ENCODE data around the gene TMEM255A.

TMEM255A gene

DNA sequence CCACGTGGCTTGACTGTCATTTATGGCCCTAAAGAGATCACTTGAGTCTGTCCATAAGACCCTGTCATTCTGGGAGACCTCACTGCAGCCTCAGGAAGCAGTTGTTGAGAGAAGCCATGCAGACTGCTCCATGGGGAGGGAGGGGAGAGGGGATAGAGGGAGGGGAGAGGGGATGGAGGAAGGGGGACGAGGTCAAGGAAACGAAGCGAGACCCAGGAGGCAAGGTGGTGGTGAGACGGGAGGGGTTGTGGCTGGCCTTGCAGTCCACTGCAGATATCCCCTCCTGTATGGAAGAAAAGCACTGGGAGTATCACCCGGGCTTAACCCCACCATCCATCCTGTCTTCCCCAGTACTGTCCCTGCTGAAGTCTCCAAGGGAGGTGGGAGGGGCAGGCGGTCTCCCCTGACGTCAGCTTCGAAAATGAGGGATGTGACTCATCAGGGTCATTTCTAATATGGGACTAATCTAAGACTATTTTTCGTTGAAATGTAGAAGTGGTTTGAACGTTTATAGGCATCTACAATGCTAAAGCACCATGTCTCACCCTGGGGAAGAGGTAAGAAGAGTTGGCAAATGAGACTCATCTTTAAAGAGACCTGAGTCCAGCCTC lies 5.6 kb downstream of the TMEM255A start:
- Histone ChIP-seq H3K9me3 (ENCODE audit: control insufficient read depth, low read depth, low read length) (peaks cover 5% of the 10 kb centered on the region), H3K4me1 (ENCODE audit: control insufficient read depth, low read depth, low read length) (peaks cover 3% of the 10 kb centered on the region), H3K27me3 (ENCODE audit: control insufficient read depth, insufficient read depth, low read length) (peaks cover 48% of the 10 kb centered on the region), H3K27ac (ENCODE audit: low read length) (no peak overlapping the region), H3K36me3 (ENCODE audit: control insufficient read depth, low read depth, low read length) (no peaks in the 10 kb centered on the region), H3K4me3 (ENCODE audit: low read length) (peak overlapping the region; percentile 12), H3K9ac (ENCODE audit: low read length) (no peak overlapping the region)

DNA sequence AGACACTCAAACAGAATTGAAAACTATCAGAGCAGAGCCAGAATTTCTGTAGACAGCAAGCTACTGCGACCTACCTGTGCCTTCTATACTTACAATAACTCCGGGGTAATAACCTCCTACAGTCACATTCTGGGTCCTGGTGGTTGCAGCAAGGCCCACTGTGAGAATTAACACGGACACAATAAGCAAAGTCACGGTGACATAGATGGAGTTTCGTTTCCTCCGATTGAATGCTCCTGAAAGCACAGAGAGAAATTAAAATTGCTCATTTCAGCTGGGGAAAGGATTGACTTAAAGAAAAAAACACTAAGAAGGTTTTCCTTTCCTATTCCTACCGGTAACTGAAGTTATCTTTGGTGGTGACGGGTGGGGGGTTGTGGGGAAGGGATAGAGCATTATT lies 7.0 kb downstream of the TMEM255A start:
- H3K27me3 ChIP-seq (ENCODE audit: control insufficient read depth, insufficient read depth, low read length) = peaks cover 38% of the 10 kb centered on the region
- H3K4me3 ChIP-seq (ENCODE audit: low read length) = no peak overlapping the region
- no peak overlapping the region for H3K27ac ChIP-seq (ENCODE audit: low read length)
- peaks cover 8% of the 10 kb centered on the region for H3K9me3 ChIP-seq (ENCODE audit: control insufficient read depth, low read depth, low read length)
- peaks cover 3% of the 10 kb centered on the region for H3K4me1 ChIP-seq (ENCODE audit: control insufficient read depth, low read depth, low read length)
- no peak overlapping the region for H3K9ac ChIP-seq (ENCODE audit: low read length)
- H3K36me3 ChIP-seq (ENCODE audit: control insufficient read depth, low read depth, low read length) = no peaks in the 10 kb centered on the region

DNA sequence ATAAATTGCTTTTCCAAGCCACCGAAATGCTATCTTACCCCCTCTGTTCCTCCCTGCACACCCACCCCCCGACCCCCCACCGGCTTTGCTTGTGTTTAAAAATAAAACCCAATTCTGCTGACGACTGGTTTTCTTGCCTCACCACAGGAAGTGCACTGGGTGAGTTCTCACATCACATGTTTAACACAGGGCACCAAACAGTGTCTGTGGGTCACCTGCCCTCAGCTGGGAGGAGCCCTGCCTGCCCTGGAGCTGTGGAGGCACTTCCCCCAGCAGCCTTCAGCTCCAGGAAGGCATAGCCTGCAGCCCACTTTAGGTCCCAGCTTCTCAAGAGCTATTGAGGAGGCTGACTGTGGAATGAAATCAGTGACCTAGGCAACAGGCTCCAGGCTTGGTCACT lies 8.8 kb downstream of the TMEM255A start:
- H3K27me3 ChIP-seq (ENCODE audit: control insufficient read depth, insufficient read depth, low read length) = peaks cover 20% of the 10 kb centered on the region
- no peak overlapping the region for H3K9ac ChIP-seq (ENCODE audit: low read length)
- H3K27ac ChIP-seq (ENCODE audit: low read length) = no peak overlapping the region
- no peak overlapping the region for H3K4me3 ChIP-seq (ENCODE audit: low read length)
- no peaks in the 10 kb centered on the region for H3K36me3 ChIP-seq (ENCODE audit: control insufficient read depth, low read depth, low read length)
- no peaks in the 10 kb centered on the region for H3K4me1 ChIP-seq (ENCODE audit: control insufficient read depth, low read depth, low read length)
- peaks cover 8% of the 10 kb centered on the region for H3K9me3 ChIP-seq (ENCODE audit: control insufficient read depth, low read depth, low read length)

DNA sequence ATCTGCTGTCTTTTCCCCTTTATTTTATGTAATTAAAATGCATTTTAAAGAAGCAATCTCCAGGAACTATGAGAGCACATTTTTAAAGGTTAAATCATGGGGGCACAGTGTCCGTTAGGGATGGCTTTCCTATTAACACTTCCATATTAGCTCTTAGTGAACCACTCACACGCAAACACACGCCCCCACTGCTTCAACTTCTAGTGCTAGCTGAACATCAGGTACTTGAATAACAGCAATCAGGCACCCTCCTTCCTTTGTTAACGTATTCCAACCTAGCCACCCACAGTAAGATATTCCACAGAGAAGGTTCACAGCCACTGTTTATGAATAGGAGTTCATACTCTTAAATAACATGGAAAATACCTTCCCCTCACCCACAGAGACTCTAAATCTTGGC lies 9.3 kb downstream of the TMEM255A start:
- Histone ChIP-seq H3K27me3 (ENCODE audit: control insufficient read depth, insufficient read depth, low read length) (peaks cover 16% of the 10 kb centered on the region), H3K4me1 (ENCODE audit: control insufficient read depth, low read depth, low read length) (no peaks in the 10 kb centered on the region), H3K9me3 (ENCODE audit: control insufficient read depth, low read depth, low read length) (peaks cover 8% of the 10 kb centered on the region), H3K36me3 (ENCODE audit: control insufficient read depth, low read depth, low read length) (no peaks in the 10 kb centered on the region), H3K27ac (ENCODE audit: low read length) (no peak overlapping the region), H3K9ac (ENCODE audit: low read length) (no peak overlapping the region), H3K4me3 (ENCODE audit: low read length) (no peak overlapping the region)

DNA sequence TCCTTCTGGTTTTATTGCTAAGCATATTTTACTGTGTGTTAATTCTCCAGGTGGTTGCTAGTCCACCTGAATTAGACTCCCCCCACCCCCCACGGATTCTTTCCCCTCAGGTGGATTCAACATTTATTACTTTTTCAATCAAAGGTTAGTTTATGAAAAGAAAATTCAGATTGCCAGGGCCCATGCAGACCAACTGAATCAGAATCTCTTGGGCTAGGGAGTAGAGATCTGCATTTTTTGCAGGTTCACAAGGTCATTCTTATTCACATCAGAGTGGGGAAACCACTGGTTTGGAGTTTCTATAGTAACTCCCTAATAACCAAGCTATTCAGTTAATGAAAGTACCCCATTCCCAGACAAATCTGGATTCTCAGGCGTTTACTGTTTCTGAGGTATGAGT lies 9.8 kb downstream of the TMEM255A start:
- Histone ChIP-seq H3K9ac (ENCODE audit: low read length) (no peak overlapping the region), H3K27me3 (ENCODE audit: control insufficient read depth, insufficient read depth, low read length) (peaks cover 11% of the 10 kb centered on the region), H3K36me3 (ENCODE audit: control insufficient read depth, low read depth, low read length) (no peaks in the 10 kb centered on the region), H3K4me1 (ENCODE audit: control insufficient read depth, low read depth, low read length) (no peaks in the 10 kb centered on the region), H3K4me3 (ENCODE audit: low read length) (no peak overlapping the region), H3K27ac (ENCODE audit: low read length) (no peak overlapping the region), H3K9me3 (ENCODE audit: control insufficient read depth, low read depth, low read length) (peaks cover 8% of the 10 kb centered on the region)

DNA sequence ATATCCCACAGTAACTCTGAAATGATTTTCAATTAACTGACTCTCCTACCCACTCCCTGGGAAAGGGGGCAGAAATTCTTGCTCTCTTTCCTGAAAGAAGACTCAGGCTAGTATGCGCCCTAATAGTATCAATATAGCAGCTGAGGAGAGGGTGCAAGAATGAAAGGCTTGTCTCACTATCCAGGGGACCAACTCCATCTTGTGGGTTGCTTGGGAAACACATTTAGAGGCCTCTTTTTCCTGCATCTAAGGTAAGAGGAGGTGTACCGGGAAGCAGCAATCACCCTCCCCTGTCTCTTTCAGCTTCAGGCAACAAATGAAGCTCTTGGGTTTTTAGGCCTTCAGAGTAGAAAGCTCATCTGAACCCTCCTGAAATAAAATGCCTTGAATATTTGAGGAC lies 11.3 kb downstream of the TMEM255A start:
- Histone ChIP-seq H3K4me3 (ENCODE audit: low read length) (no peak overlapping the region), H3K9me3 (ENCODE audit: control insufficient read depth, low read depth, low read length) (peaks cover 8% of the 10 kb centered on the region), H3K4me1 (ENCODE audit: control insufficient read depth, low read depth, low read length) (no peaks in the 10 kb centered on the region), H3K27ac (ENCODE audit: low read length) (no peak overlapping the region), H3K27me3 (ENCODE audit: control insufficient read depth, insufficient read depth, low read length) (no peaks in the 10 kb centered on the region), H3K9ac (ENCODE audit: low read length) (no peak overlapping the region), H3K36me3 (ENCODE audit: control insufficient read depth, low read depth, low read length) (no peaks in the 10 kb centered on the region)

DNA sequence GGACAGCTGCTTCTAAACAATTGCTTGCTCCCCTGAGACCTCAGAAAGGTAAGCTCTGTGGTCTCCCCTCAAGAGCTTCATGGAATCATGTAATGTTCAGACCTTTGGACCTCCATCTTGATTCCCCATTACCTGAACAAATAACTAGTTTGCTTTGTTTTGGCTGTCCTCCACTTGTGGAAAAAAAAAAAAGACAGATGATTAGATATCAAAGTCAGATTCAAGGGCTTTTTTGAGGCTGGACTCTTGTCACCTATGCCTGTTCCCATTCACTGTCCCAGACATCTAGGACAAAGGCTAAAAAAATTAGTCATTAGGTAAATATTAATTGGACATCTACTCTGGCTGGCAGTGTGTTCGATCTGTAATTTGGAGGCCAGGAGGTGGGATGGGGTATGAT lies 13.3 kb downstream of the TMEM255A start:
- H3K36me3 ChIP-seq (ENCODE audit: control insufficient read depth, low read depth, low read length) = no peaks in the 10 kb centered on the region
- no peak overlapping the region for H3K4me3 ChIP-seq (ENCODE audit: low read length)
- no peak overlapping the region for H3K9ac ChIP-seq (ENCODE audit: low read length)
- peaks cover 15% of the 10 kb centered on the region for H3K9me3 ChIP-seq (ENCODE audit: control insufficient read depth, low read depth, low read length)
- no peaks in the 10 kb centered on the region for H3K27me3 ChIP-seq (ENCODE audit: control insufficient read depth, insufficient read depth, low read length)
- H3K27ac ChIP-seq (ENCODE audit: low read length) = no peak overlapping the region
- no peaks in the 10 kb centered on the region for H3K4me1 ChIP-seq (ENCODE audit: control insufficient read depth, low read depth, low read length)

DNA sequence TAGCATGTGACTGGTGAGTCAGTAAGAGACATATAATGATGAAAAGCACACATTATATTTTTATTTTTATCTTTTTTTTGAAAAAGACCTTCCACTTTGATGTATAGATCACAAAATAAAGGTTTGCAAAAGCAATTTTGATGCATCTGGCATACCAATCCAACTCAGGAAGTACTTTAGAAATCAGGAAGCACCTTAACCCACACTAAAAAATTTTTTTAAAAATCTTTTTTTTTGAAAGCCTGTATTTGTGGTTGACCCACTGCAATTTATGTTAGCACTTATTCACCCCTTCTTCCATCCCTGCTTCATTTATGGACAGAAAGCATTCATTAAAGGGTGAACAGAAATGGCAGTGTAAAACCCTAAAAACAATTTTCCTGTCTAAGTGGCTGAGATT lies 16.6 kb downstream of the TMEM255A start:
- Histone ChIP-seq H3K9me3 (ENCODE audit: control insufficient read depth, low read depth, low read length) (peaks cover 11% of the 10 kb centered on the region), H3K9ac (ENCODE audit: low read length) (no peak overlapping the region), H3K4me1 (ENCODE audit: control insufficient read depth, low read depth, low read length) (no peaks in the 10 kb centered on the region), H3K36me3 (ENCODE audit: control insufficient read depth, low read depth, low read length) (no peaks in the 10 kb centered on the region), H3K27me3 (ENCODE audit: control insufficient read depth, insufficient read depth, low read length) (no peaks in the 10 kb centered on the region), H3K27ac (ENCODE audit: low read length) (no peak overlapping the region), H3K4me3 (ENCODE audit: low read length) (no peak overlapping the region)

DNA sequence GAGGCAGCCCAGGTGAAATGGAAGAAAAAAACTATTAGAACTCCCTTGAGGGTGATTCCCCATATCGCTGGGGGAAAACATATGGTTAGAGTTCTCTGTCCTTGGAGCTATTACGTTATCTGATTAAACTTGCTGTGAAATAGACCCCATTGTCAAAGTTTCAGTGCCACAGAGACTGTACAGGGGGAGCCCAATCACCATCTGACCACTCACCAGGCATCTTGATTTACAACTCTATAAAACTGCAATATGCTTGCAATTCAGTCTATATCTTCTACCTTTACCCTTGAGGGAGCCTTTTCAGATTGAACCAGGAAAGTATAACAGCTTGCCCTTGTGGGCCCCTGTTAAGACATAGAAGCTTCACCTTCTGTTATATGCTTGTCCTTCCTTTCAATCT lies 18.2 kb downstream of the TMEM255A start:
- Histone ChIP-seq H3K4me3 (ENCODE audit: low read length) (no peak overlapping the region), H3K36me3 (ENCODE audit: control insufficient read depth, low read depth, low read length) (no peaks in the 10 kb centered on the region), H3K27ac (ENCODE audit: low read length) (no peak overlapping the region), H3K9me3 (ENCODE audit: control insufficient read depth, low read depth, low read length) (peaks cover 19% of the 10 kb centered on the region), H3K4me1 (ENCODE audit: control insufficient read depth, low read depth, low read length) (no peaks in the 10 kb centered on the region), H3K27me3 (ENCODE audit: control insufficient read depth, insufficient read depth, low read length) (no peaks in the 10 kb centered on the region), H3K9ac (ENCODE audit: low read length) (no peak overlapping the region)

DNA sequence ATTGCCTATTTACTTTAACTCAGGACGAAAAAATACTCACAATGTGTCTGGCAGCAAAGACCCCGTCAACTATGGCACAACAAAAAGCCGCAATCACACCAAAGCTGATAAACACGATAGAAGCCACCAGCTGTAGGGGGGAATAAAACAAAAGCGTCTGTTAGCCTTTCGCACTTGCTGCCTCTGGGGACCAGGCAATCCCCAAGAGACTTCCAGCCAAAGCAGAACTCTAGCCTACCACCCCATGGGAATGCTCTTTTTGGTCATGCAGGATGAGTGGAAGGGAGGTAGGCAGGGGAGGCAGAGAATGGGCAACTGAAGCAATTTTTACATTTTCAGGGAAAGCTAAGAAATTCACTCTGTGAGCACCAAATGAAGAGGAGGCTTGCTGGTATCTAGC lies 20.1 kb downstream of the TMEM255A start:
- H3K27ac ChIP-seq (ENCODE audit: low read length) = no peak overlapping the region
- H3K9ac ChIP-seq (ENCODE audit: low read length) = no peak overlapping the region
- H3K9me3 ChIP-seq (ENCODE audit: control insufficient read depth, low read depth, low read length) = peaks cover 27% of the 10 kb centered on the region
- H3K4me3 ChIP-seq (ENCODE audit: low read length) = no peak overlapping the region
- no peaks in the 10 kb centered on the region for H3K4me1 ChIP-seq (ENCODE audit: control insufficient read depth, low read depth, low read length)
- no peaks in the 10 kb centered on the region for H3K36me3 ChIP-seq (ENCODE audit: control insufficient read depth, low read depth, low read length)
- no peaks in the 10 kb centered on the region for H3K27me3 ChIP-seq (ENCODE audit: control insufficient read depth, insufficient read depth, low read length)

DNA sequence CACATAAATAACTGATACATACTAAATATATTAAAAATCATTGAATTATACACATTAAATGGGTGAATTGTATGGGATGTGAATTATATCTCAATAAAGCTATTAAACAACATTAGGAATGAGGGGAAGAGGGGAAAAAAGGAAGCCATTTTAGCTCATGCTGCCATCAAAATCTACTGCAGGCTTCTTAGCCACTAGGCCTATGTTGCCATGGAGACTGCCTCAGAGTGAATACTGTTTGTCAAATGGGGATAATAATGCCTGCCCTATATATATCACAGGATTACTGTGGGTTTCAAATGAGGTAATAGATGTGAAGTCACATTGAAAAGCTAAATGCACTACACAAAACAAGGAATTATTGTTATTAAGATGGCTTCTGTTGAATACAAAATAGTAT lies 21.2 kb downstream of the TMEM255A start:
- no peaks in the 10 kb centered on the region for H3K4me1 ChIP-seq (ENCODE audit: control insufficient read depth, low read depth, low read length)

DNA sequence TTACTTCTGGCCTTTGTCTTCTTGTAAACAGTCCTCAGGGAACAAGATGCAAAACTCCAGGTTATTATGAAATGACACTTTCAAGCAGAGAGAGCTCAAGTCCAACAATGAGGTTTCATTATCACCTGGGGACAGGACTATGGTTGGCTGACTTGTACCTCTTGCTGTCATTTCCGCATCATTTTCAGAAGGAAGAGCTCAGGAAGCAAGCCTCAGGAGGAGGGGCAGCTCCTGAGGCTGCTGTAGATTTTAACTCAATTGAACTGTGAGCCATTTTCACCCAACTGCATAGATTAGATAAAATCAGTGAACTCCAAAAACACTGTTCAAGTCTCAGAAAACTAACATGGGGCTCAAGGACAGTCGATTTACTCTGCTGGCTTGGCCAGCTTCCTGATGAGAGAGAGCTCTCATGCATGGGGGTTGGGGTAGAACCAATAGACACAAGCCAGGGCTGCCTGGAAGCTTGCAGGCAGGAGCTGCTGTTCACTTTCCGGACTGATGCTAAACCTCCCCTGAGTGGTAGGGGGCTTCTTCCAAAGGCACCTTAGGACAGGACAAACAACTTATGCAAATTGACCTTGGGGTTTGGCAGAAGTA lies 23.6 kb downstream of the TMEM255A start:
- Histone ChIP-seq H3K36me3 (ENCODE audit: control insufficient read depth, low read depth, low read length) (no peaks in the 10 kb centered on the region), H3K27me3 (ENCODE audit: control insufficient read depth, insufficient read depth, low read length) (no peaks in the 10 kb centered on the region), H3K4me1 (ENCODE audit: control insufficient read depth, low read depth, low read length) (no peaks in the 10 kb centered on the region), H3K4me3 (ENCODE audit: low read length) (no peak overlapping the region), H3K27ac (ENCODE audit: low read length) (no peak overlapping the region), H3K9me3 (ENCODE audit: control insufficient read depth, low read depth, low read length) (peaks cover 26% of the 10 kb centered on the region), H3K9ac (ENCODE audit: low read length) (no peak overlapping the region)

More for the DNA sequence above, 21.2 kb downstream of the TMEM255A start:
- Histone ChIP-seq H3K36me3 (ENCODE audit: control insufficient read depth, low read depth, low read length) (no peaks in the 10 kb centered on the region), H3K27me3 (ENCODE audit: control insufficient read depth, insufficient read depth, low read length) (no peaks in the 10 kb centered on the region), H3K4me3 (ENCODE audit: low read length) (no peak overlapping the region), H3K9ac (ENCODE audit: low read length) (no peak overlapping the region), H3K27ac (ENCODE audit: low read length) (no peak overlapping the region), H3K9me3 (ENCODE audit: control insufficient read depth, low read depth, low read length) (peaks cover 33% of the 10 kb centered on the region)

Measured in iPS-18a (cell line).